COR-L47 (cell line): ENCODE measurements around the gene IMMP2L.
A peak's percentile ranks its signal among the peaks of the same experiment; 100 is the strongest.

Experiments
- DNase-seq: peaks from one replicate; lab custom pipeline; 2025; lab: John Stamatoyannopoulos, UW

IMMP2L gene

DNA sequence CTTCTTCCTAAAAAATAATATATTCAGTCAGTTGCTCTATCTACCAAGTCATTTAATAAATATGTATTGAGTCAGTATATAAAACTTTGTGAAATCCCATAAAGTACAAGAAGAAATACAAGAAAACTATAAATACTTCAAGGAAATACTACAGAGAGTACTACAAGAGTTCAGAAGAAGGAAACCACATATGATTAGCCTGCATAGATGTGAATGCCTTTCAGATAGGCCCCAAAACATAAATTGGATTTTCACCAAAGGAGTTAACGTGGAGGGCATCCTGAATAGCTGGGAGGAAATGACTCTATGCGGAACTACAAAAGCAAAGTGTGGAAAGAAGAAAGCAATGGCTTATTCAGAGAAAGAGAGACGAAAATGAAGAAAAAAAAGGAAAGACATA is 351.3 kb downstream of the IMMP2L start:
- DNase-seq: no peak

DNA sequence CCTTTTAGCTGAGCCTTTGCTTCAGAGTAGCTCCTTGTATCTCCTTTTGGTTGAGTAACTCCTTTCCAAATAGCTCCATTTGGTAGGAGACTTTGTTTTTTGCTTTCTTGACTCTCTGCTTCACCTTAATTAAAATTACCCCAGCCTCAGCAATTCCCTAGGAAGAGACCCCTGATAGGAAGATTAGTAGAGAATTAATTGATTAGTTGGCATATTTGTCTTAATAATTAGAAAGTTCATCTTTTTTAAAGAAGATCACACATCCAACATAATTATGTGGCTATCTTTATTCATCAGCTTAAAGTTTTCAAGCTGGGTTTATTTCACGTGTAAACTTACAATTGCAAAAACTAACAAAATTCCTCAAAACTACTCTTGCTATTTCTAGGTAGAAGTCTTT is 352.2 kb downstream of the IMMP2L start:
- no peak for DNase-seq

DNA sequence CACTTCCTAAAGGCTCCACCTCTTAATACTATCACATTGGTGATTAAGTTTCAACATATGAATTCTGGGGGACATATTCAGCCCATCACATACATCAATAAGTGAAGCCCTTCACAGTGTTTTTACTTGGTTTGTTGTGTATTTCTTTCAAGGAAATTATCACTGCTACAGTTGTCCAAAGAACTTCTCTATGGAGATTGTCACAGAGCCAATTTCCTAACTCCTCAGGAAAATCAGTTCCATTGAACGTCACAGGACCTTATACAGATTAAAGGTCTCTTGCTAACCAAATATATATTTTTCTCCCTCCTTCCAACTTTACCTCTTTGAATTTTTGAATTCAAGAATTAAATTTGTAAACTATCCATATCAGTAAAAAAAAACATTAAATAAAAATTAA is 357.0 kb downstream of the IMMP2L start:
- DNase-seq: no peak

DNA sequence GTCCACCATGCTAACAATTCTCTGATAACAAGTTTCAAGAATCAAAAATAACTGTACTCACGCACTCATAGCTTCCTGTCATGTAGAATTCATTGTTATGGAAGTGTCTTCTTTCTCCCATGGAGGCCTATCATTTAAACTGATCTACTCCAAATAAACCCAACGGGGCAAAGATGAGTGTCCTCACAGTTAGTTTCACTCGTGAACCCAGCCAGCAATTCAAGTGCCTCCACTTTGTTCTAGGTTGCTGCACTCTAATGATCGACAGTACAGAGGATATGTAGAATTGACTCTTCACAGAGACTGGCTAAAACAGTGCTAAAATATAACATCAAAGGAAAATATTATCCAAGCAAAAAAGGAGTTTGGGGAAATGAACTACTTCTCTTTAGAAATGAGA is 360.0 kb downstream of the IMMP2L start:
- no peak for DNase-seq

DNA sequence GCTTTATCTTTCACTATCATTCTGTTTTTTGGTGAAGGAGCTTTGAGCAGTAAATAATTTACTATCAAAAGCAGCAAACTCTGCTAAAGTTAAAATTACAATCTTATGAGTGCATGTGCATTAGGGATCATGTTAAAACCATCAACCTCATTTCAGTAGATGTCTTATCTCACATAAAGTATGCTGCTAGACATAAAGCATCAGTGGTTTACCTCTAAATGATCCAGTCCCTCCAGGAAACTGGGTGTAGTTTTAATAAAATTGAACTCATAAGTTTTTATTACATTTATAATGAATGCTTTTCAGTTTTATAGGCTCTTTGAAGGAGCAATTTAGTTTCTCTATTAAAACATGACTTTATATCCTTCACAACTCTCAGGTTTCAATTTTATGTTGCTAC is 362.6 kb downstream of the IMMP2L start:
- DNase-seq: no peak

DNA sequence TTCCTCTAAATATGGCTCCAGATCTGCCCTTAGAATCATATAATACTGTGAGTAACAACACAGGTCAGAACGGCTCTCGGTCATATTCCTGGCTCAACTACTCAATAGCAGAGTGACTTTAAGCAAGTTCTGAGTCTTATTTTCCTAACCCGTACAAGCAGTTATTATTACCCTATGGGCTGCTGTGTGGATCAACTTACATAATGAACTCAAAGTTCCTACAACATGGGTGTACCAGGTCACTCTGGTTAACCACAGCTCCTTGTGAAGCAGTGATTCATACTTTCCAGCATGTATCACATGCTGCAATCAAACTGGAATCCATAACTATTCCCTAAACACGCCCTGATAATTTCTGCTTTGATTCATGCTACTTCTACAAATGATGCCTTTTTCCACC is 364.0 kb downstream of the IMMP2L start:
- no peak for DNase-seq

DNA sequence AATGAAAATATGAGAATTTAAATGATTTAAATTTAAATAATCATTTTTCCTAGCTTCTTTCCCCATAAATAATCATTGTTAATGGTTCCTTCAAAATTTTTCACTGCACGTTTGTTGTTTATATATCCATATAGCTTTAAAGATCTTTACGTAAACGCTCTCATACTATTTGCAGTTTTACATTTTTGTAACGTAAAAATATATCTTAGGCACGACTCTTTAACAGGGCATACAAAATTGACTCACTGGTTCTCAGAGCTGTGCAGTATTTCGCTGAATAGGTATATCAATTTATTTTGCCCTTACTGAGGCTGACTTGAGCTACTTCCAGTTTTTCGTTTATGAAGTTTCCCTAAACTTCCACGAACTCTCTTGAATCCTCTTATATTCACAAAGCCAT is 365.6 kb downstream of the IMMP2L start:
- no peak for DNase-seq

DNA sequence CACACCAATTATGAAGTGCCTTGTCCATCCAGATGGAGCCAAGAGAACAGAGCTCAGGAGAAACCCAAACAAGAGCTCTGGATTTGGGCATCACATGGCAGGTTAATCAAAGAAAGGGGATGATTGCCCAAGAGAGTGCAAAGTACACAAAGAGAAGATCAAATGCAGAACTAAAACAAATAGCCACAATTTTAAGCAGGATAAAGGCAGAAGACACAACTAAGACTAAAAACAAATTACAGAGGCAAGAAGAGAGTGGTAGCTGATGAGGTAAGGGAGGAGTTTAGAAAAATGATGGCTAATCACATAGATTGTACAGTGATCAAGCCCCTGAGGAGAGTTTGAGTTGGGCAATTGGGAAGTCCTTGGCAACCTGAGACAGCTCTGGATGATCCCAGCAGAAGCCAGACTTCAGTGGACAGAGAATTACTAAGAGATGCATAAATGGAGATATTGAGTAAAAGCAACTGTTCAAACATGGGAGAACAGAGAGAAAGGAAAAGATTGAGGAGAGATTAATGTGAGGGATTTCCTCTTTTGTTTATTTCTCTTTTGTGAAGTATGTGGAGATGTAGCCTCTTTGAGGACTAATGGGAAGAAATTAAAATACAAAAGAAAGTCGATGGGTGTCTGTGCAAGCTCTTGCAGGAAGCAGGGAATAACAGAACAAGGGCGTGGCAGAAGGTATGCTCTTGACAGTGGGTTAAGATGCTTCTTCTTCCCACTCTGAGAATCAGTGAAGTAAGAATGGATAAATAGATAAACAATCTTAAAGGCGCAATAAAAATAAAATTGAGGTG is 369.5 kb downstream of the IMMP2L start:
- DNase-seq: no peak

DNA sequence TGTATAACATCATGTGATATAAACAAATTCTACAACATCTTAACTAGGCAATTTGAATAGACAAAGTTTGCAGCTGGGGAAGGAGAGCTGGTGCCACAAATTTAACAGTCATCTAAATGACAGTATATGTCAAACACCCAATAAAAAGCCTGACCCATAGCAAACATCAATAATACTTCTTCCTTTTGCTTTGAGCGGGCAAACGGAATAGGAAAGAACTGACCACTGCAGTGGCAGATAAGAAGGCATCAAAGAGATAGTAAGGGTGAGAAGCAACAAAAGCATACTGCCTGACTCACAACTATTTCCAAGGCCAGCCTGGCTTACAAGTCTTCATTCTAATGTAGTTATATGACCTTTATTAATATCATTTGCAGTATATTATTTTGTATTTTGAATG is 371.5 kb downstream of the IMMP2L start:
- DNase-seq: no peak

DNA sequence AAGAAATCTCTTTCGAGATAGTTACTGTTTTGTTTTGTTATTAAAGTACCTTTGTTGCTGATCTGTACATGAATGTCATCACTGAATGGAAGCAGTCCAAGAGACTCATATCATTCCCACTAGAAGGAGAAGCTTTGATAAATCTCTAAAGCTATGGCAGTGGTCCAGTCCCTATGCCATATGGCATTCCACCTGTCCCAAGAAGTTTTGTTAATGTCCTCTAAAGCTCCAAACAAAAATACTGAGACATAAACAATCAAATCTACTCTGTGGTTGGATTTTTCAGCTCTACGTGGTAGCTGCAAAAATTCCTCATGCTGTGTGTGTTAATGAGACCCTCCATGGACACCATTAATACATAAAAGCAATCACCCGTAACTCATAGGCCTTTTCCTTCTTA is 377.3 kb downstream of the IMMP2L start:
- no peak for DNase-seq

DNA sequence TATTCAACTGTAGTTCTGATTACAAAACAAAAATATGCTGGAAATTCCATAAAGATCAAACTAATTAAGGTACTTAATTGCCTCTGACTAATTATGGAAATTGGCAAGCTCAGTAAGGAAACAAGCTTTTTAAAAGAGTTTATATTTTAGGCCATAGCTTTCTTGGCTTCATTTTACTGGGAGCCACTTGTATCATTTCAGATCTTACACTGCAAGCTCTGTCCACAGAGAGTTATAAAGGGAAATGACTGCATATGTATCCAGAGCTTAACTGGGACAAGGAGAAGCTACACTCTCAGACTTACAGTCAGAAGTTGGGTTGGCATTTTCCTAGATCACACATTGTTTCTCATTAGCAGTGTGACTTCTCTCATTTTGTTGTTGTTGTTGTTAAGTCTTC is 379.0 kb downstream of the IMMP2L start:
- no peak for DNase-seq

DNA sequence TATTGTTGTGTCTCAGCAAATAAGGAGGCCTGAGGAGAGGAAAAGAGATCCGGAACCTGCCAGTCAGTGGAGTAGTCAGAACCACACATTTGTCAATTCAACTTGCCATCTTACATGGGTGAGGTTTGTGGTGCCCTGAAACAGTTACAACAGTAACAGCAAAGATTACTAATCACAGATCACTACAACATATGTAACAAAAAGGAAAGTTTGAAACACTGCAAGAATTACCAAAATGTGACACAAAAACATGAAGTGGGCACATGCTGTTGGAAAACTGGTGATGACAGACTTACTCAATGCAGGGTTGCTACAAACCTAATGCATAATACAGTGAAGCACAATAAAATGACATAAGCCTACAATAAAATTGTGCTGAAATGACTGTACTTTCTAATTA is 382.0 kb downstream of the IMMP2L start:
- no peak for DNase-seq

DNA sequence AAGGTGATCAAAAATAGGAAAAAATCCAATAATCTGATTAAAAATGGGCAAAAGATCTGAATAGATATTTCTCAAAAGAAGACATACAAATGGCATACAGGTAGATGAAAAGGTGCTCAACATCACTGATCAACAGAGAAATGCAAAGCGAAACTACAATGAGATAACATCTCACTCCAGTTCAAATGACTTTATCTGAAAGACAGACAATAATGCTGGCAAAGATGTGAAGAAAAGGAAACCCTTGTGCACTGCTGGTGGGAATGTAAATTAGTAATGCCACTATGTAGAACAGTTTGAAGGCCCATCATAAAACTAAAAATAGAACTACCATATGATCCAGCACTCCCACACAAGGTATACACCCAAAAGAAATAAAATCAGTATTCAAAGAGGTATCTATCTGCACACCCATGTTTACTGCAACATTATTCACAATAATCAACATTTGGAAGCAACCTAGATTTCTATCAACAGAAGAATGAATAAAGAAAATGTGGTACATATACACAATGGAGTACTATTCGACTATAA is 386.3 kb downstream of the IMMP2L start:
- no peak for DNase-seq

DNA sequence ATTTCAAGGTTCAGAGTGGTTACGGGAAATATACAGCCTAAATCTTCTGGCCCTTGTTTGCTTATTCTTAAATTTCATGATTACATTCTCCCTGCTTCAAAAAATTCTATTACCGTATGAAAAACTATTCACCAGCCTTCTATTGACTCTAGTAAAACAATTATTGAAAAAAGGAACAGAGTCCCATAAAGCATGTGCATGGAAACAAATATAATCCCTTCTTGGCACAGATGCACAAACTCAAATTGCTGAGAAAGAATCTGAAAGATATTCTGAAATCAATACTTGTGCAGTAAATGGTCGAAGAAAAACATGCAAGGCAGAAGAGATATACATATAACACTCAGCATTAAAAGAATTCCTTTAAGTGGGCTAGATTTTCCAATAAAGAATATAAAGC is 387.8 kb downstream of the IMMP2L start:
- no peak for DNase-seq

DNA sequence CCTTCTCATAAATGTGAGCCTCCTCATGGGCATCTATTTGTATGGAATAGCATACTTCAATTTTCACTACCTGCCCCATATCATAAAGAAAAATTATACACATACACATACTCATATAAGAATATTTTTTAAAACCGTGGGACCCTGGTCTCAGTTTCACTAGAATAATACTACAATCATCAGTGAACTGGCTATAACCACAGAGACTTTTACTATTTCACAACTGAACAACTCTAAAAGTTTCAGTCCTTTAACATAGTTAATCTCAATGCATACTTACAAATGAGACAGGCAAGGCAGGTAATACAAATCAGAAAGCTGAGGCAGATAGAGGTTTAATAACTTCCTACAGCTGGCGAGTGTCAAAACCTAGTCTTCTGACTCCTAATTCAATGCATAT is 388.3 kb downstream of the IMMP2L start:
- DNase-seq: no peak

DNA sequence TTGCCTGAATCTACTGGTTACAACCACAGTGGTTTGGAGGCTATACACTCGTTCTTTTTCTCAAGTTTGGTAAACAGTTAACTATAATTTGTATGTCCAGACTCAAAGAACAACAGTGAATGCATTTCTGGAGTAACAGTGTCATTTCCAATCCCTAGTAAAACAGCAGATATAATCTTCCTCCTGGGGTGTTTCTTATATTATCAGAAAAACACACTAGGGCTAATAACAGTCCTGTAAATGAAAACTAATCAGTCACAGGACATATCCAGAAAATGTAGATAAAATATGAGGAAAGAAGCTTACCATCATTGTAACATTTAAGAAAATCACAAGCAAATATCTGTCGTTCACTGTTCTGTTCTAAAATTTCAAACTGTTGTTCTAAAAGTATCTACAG is 388.8 kb downstream of the IMMP2L start:
- no peak for DNase-seq

DNA sequence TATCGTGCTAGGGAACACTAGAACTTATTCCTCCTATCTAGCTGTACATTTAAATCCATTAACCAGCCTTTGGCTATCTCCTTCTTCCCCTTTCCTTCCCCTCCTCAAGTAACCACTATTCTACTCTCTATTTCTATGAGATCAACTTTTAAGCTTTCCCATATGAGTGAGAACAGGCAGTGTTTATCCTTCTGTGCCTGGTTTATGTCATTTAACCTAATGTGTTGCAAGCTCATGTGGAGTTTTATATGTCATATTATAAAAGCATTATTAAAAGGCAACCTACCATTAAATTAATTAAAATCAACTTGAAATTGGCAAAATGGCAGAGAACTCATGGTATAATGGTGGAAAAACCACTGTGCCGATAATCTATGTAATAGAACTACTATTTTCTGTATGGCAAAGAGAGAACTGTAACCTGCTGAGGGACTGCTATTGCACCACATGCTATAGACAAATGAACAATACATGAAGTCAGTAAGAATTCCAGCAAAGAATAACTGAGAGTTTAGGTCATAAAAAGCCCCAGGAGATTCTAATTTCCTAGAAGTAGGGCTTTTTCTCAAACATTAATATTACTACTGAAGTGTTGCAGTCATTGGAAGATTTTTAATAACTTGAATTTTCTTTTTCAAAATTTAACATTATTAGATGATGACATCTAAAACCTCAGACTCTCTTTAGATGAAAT is 389.6 kb downstream of the IMMP2L start:
- no peak for DNase-seq

DNA sequence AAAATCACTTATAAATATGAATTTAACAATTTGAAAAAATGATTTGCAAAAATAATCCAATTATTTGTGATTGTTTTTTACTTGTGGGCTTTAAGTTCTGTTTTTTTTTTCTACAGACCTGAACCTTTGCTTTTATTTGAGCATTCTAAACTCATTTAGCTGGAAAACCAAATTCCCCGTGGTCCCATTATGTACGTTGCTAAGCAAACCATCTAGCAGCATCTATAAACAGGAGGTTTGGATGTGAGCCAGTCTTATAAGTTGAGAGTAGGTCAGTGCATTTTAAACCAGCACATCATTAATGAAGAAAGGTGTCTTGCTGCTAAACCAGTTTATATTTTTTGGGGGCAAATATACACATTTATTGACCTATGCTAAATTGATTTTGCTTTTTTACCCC is 394.1 kb downstream of the IMMP2L start:
- peak; percentile 91 for DNase-seq

DNA sequence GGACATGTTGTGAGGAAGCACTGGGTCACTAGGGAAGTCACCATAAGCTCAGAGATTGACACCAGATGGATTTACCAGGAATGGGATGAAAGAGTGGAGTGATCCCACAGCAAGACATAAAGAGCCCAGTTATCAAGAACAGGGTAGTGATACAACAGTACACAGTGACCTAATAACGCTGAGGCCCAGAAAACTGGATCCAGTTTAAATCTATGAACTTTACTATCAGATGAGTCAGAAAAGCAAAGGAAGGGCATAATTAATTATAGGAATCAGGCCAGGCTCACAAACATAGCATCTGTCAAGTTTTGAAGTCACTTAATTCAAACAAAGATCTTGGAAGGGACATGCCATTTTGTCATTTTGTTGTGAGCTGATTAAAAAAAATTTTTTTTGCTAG is 397.9 kb downstream of the IMMP2L start:
- no peak for DNase-seq

DNA sequence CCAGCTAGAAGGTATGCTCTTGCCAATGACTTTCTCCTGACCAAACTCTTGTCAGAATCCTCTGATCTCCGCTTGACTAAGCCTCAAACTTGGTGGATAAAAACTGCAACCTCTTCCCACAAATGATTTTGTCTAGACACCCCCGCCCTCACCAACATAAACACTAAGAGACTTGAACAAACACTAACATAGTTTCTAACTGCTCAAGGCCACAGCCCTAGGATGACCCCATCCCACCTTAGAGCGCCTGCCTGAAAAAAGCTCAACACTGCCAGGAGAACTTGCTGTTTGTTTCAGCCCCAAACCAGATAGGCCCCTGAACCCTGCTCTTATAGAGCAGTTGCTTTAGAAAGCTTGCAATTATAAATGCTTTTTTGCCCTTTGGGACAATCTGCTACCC is 399.6 kb downstream of the IMMP2L start:
- no peak for DNase-seq

DNA sequence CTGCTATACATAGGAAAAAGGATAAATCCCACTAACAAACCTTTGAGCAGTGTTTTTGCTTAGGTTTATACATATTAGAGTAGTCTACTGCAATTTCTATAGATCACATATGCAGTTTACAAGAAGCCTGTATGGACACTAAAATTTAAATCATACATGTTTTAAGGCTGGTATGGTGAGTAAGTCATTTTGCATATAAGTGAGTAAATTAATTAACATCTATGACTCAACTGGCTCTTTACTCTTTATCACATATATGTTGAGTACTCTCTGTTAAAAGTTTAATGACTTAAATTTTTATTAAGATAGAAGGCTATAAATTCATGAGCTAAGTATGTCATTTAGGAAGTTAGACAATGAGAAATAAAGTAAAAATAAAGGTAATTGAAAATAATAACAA is 402.0 kb downstream of the IMMP2L start:
- no peak for DNase-seq

DNA sequence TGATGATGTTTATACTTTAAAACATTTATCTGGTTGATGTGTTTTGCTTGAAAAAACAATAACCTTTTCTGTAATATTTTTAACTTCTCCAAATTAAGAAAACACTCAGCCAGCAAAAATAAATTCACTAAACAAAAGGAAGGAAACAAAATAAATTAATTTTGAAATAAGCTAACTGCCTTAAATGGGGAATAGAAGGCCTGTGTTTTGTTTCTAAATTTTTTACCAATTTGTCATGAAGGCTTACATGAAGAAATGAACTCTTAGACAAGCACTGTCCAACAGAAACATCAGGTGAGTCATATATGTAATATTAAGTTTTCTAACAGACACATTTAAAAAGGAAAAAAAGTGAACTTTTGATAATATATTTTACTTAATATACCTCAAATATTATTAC is 402.9 kb downstream of the IMMP2L start:
- no peak for DNase-seq

DNA sequence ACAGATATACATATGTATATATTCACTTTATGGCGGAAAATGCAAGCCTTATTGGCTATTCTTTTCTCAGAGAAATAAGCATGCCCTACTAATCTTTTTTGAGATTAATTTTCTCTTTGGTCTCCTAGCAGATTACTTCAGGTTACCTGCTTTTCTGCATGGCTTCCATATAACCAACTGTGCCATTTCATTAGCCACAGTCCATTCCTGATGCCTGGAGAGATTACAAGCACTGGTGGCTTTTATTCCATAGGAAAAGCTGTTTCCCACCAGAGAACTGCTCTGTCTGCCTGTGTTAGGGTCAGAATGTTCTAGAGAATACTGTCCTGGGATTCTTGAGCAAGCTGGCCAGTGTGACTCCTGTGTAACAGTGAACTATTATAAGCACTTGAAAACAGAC is 411.6 kb downstream of the IMMP2L start:
- DNase-seq: no peak
